Mesenchymal stem cell (in vitro differentiated cells and primary cell): ENCODE measurements around the gene OR6B3.

Source experiments
- DNase-seq: peaks from one replicate; pipeline ENCODE4 v3.0.0-alpha.2; 2013
- H2AFZ ChIP-seq: one replicate; pipeline ENCODE4 v1.6.1; 2013; ENCODE audit warnings: low read depth, mild to moderate bottlenecking, control low read depth, inconsistent platforms, low read length, moderate library complexity
- H2AK5ac ChIP-seq: 2 replicates; pipeline ENCODE4 v1.6.1; 2013; ENCODE audit warnings: low read length, moderate library complexity, mild to moderate bottlenecking, inconsistent platforms; ENCODE audit not compliant: severe bottlenecking
- H2BK120ac ChIP-seq: one replicate; pipeline ENCODE4 v1.6.1; 2013; ENCODE audit warnings: low read depth, mild to moderate bottlenecking, inconsistent platforms, low read length, moderate library complexity
- H2BK12ac ChIP-seq, 2 experiments: one replicate each; pipeline ENCODE4 v1.6.1; 2013; ENCODE audit warnings: inconsistent platforms in 2 of 2, low read length in 2 of 2, mild to moderate bottlenecking in 2 of 2, moderate library complexity in 2 of 2, control low read depth in 1 of 2
- H2BK15ac ChIP-seq: one replicate; pipeline ENCODE4 v1.6.1; 2013; ENCODE audit warnings: mild to moderate bottlenecking, low read depth, inconsistent platforms; ENCODE audit not compliant: poor library complexity, severe bottlenecking
- H2BK5ac ChIP-seq: 2 replicates; pipeline ENCODE4 v1.6.1; 2013; ENCODE audit warnings: low read depth, mild to moderate bottlenecking, low read length, control low read depth, inconsistent platforms; ENCODE audit not compliant: poor library complexity, severe bottlenecking
- H3K14ac ChIP-seq, 2 experiments: one replicate each; pipeline ENCODE4 v1.6.1; 2013; ENCODE audit warnings: inconsistent platforms in 2 of 2, low read length in 2 of 2, control low read depth in 1 of 2, mild to moderate bottlenecking in 1 of 2, moderate library complexity in 1 of 2
- H3K18ac ChIP-seq, 2 experiments: one replicate each; pipeline ENCODE4 v1.6.1; 2013; ENCODE audit warnings: inconsistent platforms in 2 of 2, low read length in 2 of 2, control low read depth in 1 of 2, low read depth in 1 of 2, mild to moderate bottlenecking in 1 of 2
- H3K23ac ChIP-seq, 2 experiments: one replicate each; pipeline ENCODE4 v1.6.1; 2013; ENCODE audit warnings: inconsistent platforms in 2 of 2, low read length in 2 of 2, mild to moderate bottlenecking in 2 of 2, moderate library complexity in 2 of 2, control low read depth in 1 of 2
- H3K27ac ChIP-seq: 2 replicates; pipeline ENCODE4 v1.5.1; 2013; ENCODE audit warnings: mild to moderate bottlenecking, moderate library complexity, low read length, control low read depth, inconsistent platforms; ENCODE audit not compliant: poor library complexity, severe bottlenecking
- H3K27me3 ChIP-seq, 2 experiments: 2 replicates each; pipeline versions ENCODE4 v1.6.1 to v1.7.0; 2013; ENCODE audit warnings: low read length in 2 of 2, mild to moderate bottlenecking in 2 of 2, moderate library complexity in 2 of 2, control low read depth in 1 of 2, inconsistent platforms in 1 of 2; ENCODE audit not compliant: control insufficient read depth in 1 of 2, insufficient read depth in 1 of 2
- H3K36me3 ChIP-seq, 2 experiments: 2 replicates each; pipeline versions ENCODE4 v1.6.1 to v1.7.0; 2013; ENCODE audit warnings: low read length in 2 of 2, control low read depth in 1 of 2, inconsistent platforms in 1 of 2, low read depth in 1 of 2, mild to moderate bottlenecking in 1 of 2; ENCODE audit not compliant: insufficient read depth in 2 of 2, control insufficient read depth in 1 of 2
- H3K4ac ChIP-seq, 2 experiments: one replicate each; pipeline ENCODE4 v1.6.1; 2013; ENCODE audit warnings: inconsistent platforms in 2 of 2, low read length in 2 of 2, mild to moderate bottlenecking in 2 of 2, moderate library complexity in 2 of 2, control low read depth in 1 of 2, low read depth in 1 of 2
- H3K4me1 ChIP-seq: 2 replicates; pipeline ENCODE4 v1.6.1; 2013; ENCODE audit warnings: low read depth, low read length, control low read depth; ENCODE audit not compliant: control insufficient read depth, insufficient read depth
- H3K4me2 ChIP-seq: 2 replicates; pipeline ENCODE4 v1.6.1; 2013; ENCODE audit warnings: low read length, mild to moderate bottlenecking, inconsistent platforms; ENCODE audit not compliant: poor library complexity, severe bottlenecking
- H3K4me3 ChIP-seq, 2 experiments: 2 replicates each; pipeline versions ENCODE4 v1.5.1 to v1.7.0; 2013; ENCODE audit warnings: low read length in 2 of 2, mild to moderate bottlenecking in 2 of 2, control low read depth in 1 of 2, low read depth in 1 of 2; ENCODE audit not compliant: insufficient read depth in 1 of 2
- H3K79me1 ChIP-seq: replicated peaks from 2 replicates; pipeline ENCODE4 v1.6.1; 2013; ENCODE audit warnings: mild to moderate bottlenecking, control low read depth, low read length, inconsistent platforms; ENCODE audit not compliant: poor library complexity, severe bottlenecking
- H3K9ac ChIP-seq: 2 replicates; pipeline ENCODE4 v1.7.0; 2013; ENCODE audit warnings: mild to moderate bottlenecking, low read length, moderate library complexity
- H3K9me3 ChIP-seq: 2 replicates; pipeline ENCODE4 v1.7.0; 2013; ENCODE audit warnings: mild to moderate bottlenecking, low read length; ENCODE audit not compliant: control insufficient read depth
- H4K8ac ChIP-seq: one replicate; pipeline ENCODE4 v1.6.1; 2013; ENCODE audit warnings: inconsistent platforms, mild to moderate bottlenecking, low read length, moderate library complexity
- H4K91ac ChIP-seq: one replicate; pipeline ENCODE4 v1.6.1; 2013; ENCODE audit warnings: mild to moderate bottlenecking, low read length, inconsistent platforms
- WGBS: methylation state at CpG from one replicate; pipeline ENCODE4 v1.1.7; 2013; ENCODE audit warnings: mixed read lengths; 5-methylcytosine and 5-hydroxymethylcytosine counted together

The OR6B3 gene

GRCh38 chr2:240021488-240022104 is 31.7 kb downstream of the OR6B3 start:
- Histone ChIP-seq H3K18ac (no peak overlapping the region), H2BK120ac (no peak overlapping the region), H3K4ac (no peak overlapping the region), H3K4me2 (no peak overlapping the region), H2AFZ (no peak overlapping the region), H4K8ac (no peak overlapping the region), H3K9me3 (no peaks in the 10 kb centered on the region), H3K9ac (no peak overlapping the region), H3K23ac (no peak overlapping the region), H3K27me3 (no peaks in the 10 kb centered on the region), H3K79me1 (peaks cover 40% of the 10 kb centered on the region), H3K4me1 (peaks cover 5% of the 10 kb centered on the region), H4K91ac (no peak overlapping the region), H3K14ac (no peak overlapping the region), H3K27ac (no peak overlapping the region), H2BK12ac (no peak overlapping the region), H3K4me3 (no peak overlapping the region), H2BK15ac (no peak overlapping the region), H3K36me3 (peaks cover 40 to 47% of the 10 kb centered on the region in 2 experiments), H2BK5ac (no peak overlapping the region), H2AK5ac (no peak overlapping the region)
- DNase-seq: peak; percentile 75
- 58% methylated on average over 8 of the region's 9 CpGs for WGBS

- H3K27ac ChIP-seq: no peak overlapping the region
- no peak overlapping the region for H3K4me2 ChIP-seq
- no peak overlapping the region for H3K4me3 ChIP-seq
- DNase-seq: no peak
- H4K91ac ChIP-seq: no peak overlapping the region
- H2AFZ ChIP-seq: no peak overlapping the region
- H2BK15ac ChIP-seq: no peak overlapping the region
- H2BK120ac ChIP-seq: no peak overlapping the region
- no peak overlapping the region for H4K8ac ChIP-seq
- WGBS: 97% methylated on average over 9 of the region's 11 CpGs
- H3K79me1 ChIP-seq: peaks cover 54% of the 10 kb centered on the region
- peaks cover 62 to 77% of the 10 kb centered on the region in 2 experiments for H3K36me3 ChIP-seq
- H3K27me3 ChIP-seq: no peaks in the 10 kb centered on the region
- H3K23ac ChIP-seq: no peak overlapping the region
- no peaks in the 10 kb centered on the region for H3K9me3 ChIP-seq
- peaks cover 2% of the 10 kb centered on the region for H3K4me1 ChIP-seq
- no peak overlapping the region for H2BK5ac ChIP-seq
- no peak overlapping the region for H2BK12ac ChIP-seq
- no peak overlapping the region for H3K18ac ChIP-seq
- no peak overlapping the region for H3K14ac ChIP-seq
- H3K9ac ChIP-seq: no peak overlapping the region
- H2AK5ac ChIP-seq: no peak overlapping the region
- H3K4ac ChIP-seq: no peak overlapping the region
These were observed 35.1 kb downstream of the OR6B3 start for GRCh38 chr2:240018071-240018750.

- Histone ChIP-seq H2BK15ac (no peak overlapping the region), H3K23ac (no peak overlapping the region), H3K27ac (no peak overlapping the region), H2BK12ac (no peak overlapping the region), H2AK5ac (no peak overlapping the region), H3K4ac (no peak overlapping the region), H2AFZ (no peak overlapping the region), H3K27me3 (no peaks in the 10 kb centered on the region), H3K36me3 (peaks cover 55 to 96% of the 10 kb centered on the region in 2 experiments), H3K4me2 (no peak overlapping the region), H3K14ac (no peak overlapping the region), H3K4me3 (no peak overlapping the region), H3K9ac (no peak overlapping the region), H3K4me1 (no peaks in the 10 kb centered on the region), H3K18ac (no peak overlapping the region), H2BK5ac (no peak overlapping the region), H4K91ac (no peak overlapping the region), H3K79me1 (peaks cover 48% of the 10 kb centered on the region), H3K9me3 (no peaks in the 10 kb centered on the region), H4K8ac (no peak overlapping the region), H2BK120ac (no peak overlapping the region)
- no peak for DNase-seq
- over 99% methylated on average over 8 of the region's 9 CpGs for WGBS
These were observed 39.0 kb downstream of the OR6B3 start for GRCh38 chr2:240014327-240014726.

GRCh38 chr2:240013343-240013742 is 40.0 kb downstream of the OR6B3 start:
- H3K4ac ChIP-seq: no peak overlapping the region
- no peak overlapping the region for H4K91ac ChIP-seq
- H4K8ac ChIP-seq: no peak overlapping the region
- H3K9ac ChIP-seq: no peak overlapping the region
- no peak overlapping the region for H2AFZ ChIP-seq
- no peak overlapping the region for H2BK15ac ChIP-seq
- no peak overlapping the region for H3K4me3 ChIP-seq
- no peak overlapping the region for H3K18ac ChIP-seq
- no peak overlapping the region for H3K14ac ChIP-seq
- H3K36me3 ChIP-seq: peaks cover 55 to 96% of the 10 kb centered on the region in 2 experiments
- no peak overlapping the region for H3K4me2 ChIP-seq
- no peaks in the 10 kb centered on the region for H3K9me3 ChIP-seq
- H2BK12ac ChIP-seq: no peak overlapping the region
- no peak overlapping the region for H3K23ac ChIP-seq
- H3K79me1 ChIP-seq: peaks cover 49% of the 10 kb centered on the region
- no peaks in the 10 kb centered on the region for H3K4me1 ChIP-seq
- H3K27ac ChIP-seq: no peak overlapping the region
- 100% methylated on average over 1 of the region's 1 CpG for WGBS
- peak; percentile 38 for DNase-seq
- H2BK120ac ChIP-seq: no peak overlapping the region
- no peak overlapping the region for H2BK5ac ChIP-seq
- no peak overlapping the region for H2AK5ac ChIP-seq
- H3K27me3 ChIP-seq: no peaks in the 10 kb centered on the region
